ENCODE measurements around the gene WDR37. TPM values are rescaled to one million over a fixed set of nuclear protein-coding genes. Genes with fewer than 3 reads are reported as not detected.

WDR37 gene
- total and polyA plus RNA-seq, 10 of the 15 experiments (the other 5 are each of a cell fraction or from before 2014, with no cell fraction given) = 1.9 to 11.1 (median 7.1) TPM

- intact Hi-C loops (cut with micrococcal nuclease; ENCODE audit: unreplicated experiment) = no loop called here
- TF ChIP-seq ZZZ3 (IDR thresholded peaks at IDR 0.05; ENCODE audit: control insufficient read depth, insufficient read length, low read depth) = no peak
- TF ChIP-seq POLR2AphosphoS5 (IDR thresholded peaks at IDR 0.05; ENCODE audit: low read length) = no peak
- TF ChIP-seq MEF2B (IDR thresholded peaks at IDR 0.05; ENCODE audit: partially characterized antibody, poor library complexity, severe bottlenecking) = no peak
- no peak for TF ChIP-seq POLR2A (IDR thresholded peaks at IDR 0.05; ENCODE audit: low read depth, low read length)
- TF ChIP-seq TCF12 (IDR thresholded peaks at IDR 0.05; ENCODE audit: low read depth, low read length) = no peak
- no peak for TF ChIP-seq ATF7 (IDR thresholded peaks at IDR 0.05; ENCODE audit: low read depth)
- TF ChIP-seq FOXM1 (IDR thresholded peaks at IDR 0.05; ENCODE audit: low read depth, low read length) = no peak
- no peak for TF ChIP-seq IRF3 (IDR thresholded peaks at IDR 0.05)
- no peak for TF ChIP-seq SREBF1 (IDR thresholded peaks at IDR 0.05; ENCODE audit: low read length)
- TF ChIP-seq USF1 (IDR thresholded peaks at IDR 0.05; ENCODE audit: borderline replicate concordance, extremely low read length, insufficient read depth, low read depth, low read length) = no peak
- no peak for TF ChIP-seq ZNF217 (IDR thresholded peaks at IDR 0.05)
- no peak for TF ChIP-seq ASH2L (IDR thresholded peaks at IDR 0.05; ENCODE audit: borderline replicate concordance, low read depth)
- TF ChIP-seq BACH1 (IDR thresholded peaks at IDR 0.05; ENCODE audit: borderline replicate concordance) = no peak
- TF ChIP-seq EGR1 (IDR thresholded peaks at IDR 0.05; ENCODE audit: borderline replicate concordance in 1 of 2, low read depth in 2 of 2, low read length in 2 of 2) = no peak
- no peak for TF ChIP-seq IRF4 (IDR thresholded peaks at IDR 0.05; ENCODE audit: low read depth, low read length)
- no peak for TF ChIP-seq FOXK2 (IDR thresholded peaks at IDR 0.05)
- no peak for TF ChIP-seq SMARCA5 (IDR thresholded peaks at IDR 0.05)
- TF ChIP-seq NR2F1 (conservative IDR thresholded peaks at IDR 0.05) = no peak
- TF ChIP-seq KLF5 (IDR thresholded peaks at IDR 0.05; ENCODE audit: partially characterized antibody) = no peak
- no peak for TF ChIP-seq NFIC (IDR thresholded peaks at IDR 0.05; ENCODE audit: low read depth, low read length)
- no peak overlapping the region for H2AFZ ChIP-seq (ENCODE audit: control insufficient read depth, low read depth, low read length)
- no peaks in the 10 kb centered on the region for H3K9me3 ChIP-seq (replicated peaks; ENCODE audit: control insufficient read depth, insufficient read depth, low read length)
- H3K36me3 ChIP-seq (ENCODE audit: control insufficient read depth in 2 of 2, insufficient read depth in 2 of 2, low read length in 1 of 2) = no peaks in the 10 kb centered on the region
- SMC1A ChIA-PET (ENCODE audit: uncharacterized antibody, unreplicated experiment) = no interaction called here
- no peaks in the 10 kb centered on the region for H3K79me2 ChIP-seq (ENCODE audit: control insufficient read depth, insufficient read depth, low read length)
- no peaks in the 10 kb centered on the region for H3K4me1 ChIP-seq (ENCODE audit: control insufficient read depth, insufficient read depth, low read length)
- H3K9ac ChIP-seq (ENCODE audit: control insufficient read depth, insufficient read depth, low read length) = no peak overlapping the region
- H3K4me2 ChIP-seq (ENCODE audit: control insufficient read depth, insufficient read depth) = no peak overlapping the region
- WGBS (ENCODE audit: insufficient coverage, insufficient replicate concordance, low lambda C conversion rate, missing lambda C conversion rate) = 51% methylated on average over 16 of the region's 16 CpGs
- in situ Hi-C loops (cut with MboI) = no loop called here
- no peak overlapping the region for H3K27ac ChIP-seq (ENCODE audit: control insufficient read depth, insufficient read depth)
- no TSS peak for BruUV-seq (replicated peaks)
- no peaks in the 10 kb centered on the region; a peak in 1 of 4 replicates for H3K27me3 ChIP-seq (replicated peaks in 1 of 2; ENCODE audit: control insufficient read depth in 2 of 2, insufficient read depth in 2 of 2, low read length in 1 of 2)
- RAD21 ChIA-PET (ENCODE audit: unreplicated experiment) = no interaction called here
- FAIRE-seq (no peak), ATAC-seq (no peak), DNase-seq (ENCODE audit: low read depth, low spot score) (no peak)
- POLR2A ChIA-PET = no interaction called here
- CTCF ChIA-PET = no interaction called here
- H4K20me1 ChIP-seq (ENCODE audit: control insufficient read depth, insufficient read depth) = no peaks in the 10 kb centered on the region
- H3K4me3 ChIP-seq = no peak overlapping the region
These were observed 122.3 kb downstream of the WDR37 start for GRCh38 chr10:1178506-1178905.

Data from GM12878 (cell line).